H1 (cell line): ENCODE results near the gene TCERG1L. TPM values are rescaled to one million over a fixed set of nuclear protein-coding genes. Genes with fewer than 3 reads are reported as not detected.

Source experiments
- CTCF ChIA-PET: fragments of 300-600 bp; sonication (Branson Sonifier 250); formaldehyde crosslinking; loops from one replicate; lab custom pipeline; 2021; ENCODE audit not compliant: partially characterized antibody; lab: Charles Lee
- POLR2A ChIA-PET: fragments of 300-600 bp; sonication (Branson Sonifier 250); formaldehyde crosslinking; loops from one replicate; lab custom pipeline; 2021; ENCODE audit warnings: inconsistent platforms; ENCODE audit not compliant: partially characterized antibody; lab: Charles Lee
- DNase-seq, 2 experiments: peaks; one replicate each; pipeline versions ENCODE4 v3.0.0 to v3.0.0-alpha.2; 2010 to 2022; ENCODE audit warnings: low spot score in 2 of 2, low read depth in 1 of 2, mixed read lengths in 1 of 2
- FAIRE-seq: peaks from 2 replicates; lab custom pipeline; 2011; peaks lifted over from hg19 to GRCh38; lab: Jason Lieb, UNC
- H2AFZ ChIP-seq: 2 replicates; pipeline ENCODE4 v1.8.1; 2012; ENCODE audit warnings: low read length, inconsistent platforms
- H2AK5ac ChIP-seq: 2 replicates; pipeline ENCODE4 v1.6.1; 2013; ENCODE audit warnings: low read depth, low read length
- H2BK120ac ChIP-seq: replicated peaks from 2 replicates; pipeline ENCODE3; 2013; ENCODE audit warnings: low read depth, low read length, inconsistent platforms
- H2BK12ac ChIP-seq: 2 replicates; pipeline ENCODE4 v1.6.1; 2013; ENCODE audit warnings: low read depth, low read length
- H2BK15ac ChIP-seq: 2 replicates; pipeline ENCODE4 v1.6.1; 2013; ENCODE audit warnings: low read length
- H2BK20ac ChIP-seq: 2 replicates; pipeline ENCODE4 v1.6.1; 2013; ENCODE audit warnings: low read length
- H2BK5ac ChIP-seq: 2 replicates; pipeline ENCODE4 v1.6.1; 2013; ENCODE audit warnings: low read depth, low read length
- H3K14ac ChIP-seq: 2 replicates; pipeline ENCODE4 v1.6.1; 2013; ENCODE audit warnings: inconsistent platforms; ENCODE audit not compliant: insufficient read length
- H3K18ac ChIP-seq: 2 replicates; pipeline ENCODE4 v1.6.1; 2013; ENCODE audit warnings: low read length; ENCODE audit errors: extremely low read depth
- H3K23ac ChIP-seq: 2 replicates; pipeline ENCODE4 v1.6.1; 2013; ENCODE audit warnings: inconsistent platforms; ENCODE audit not compliant: insufficient read length
- H3K23me2 ChIP-seq: 2 replicates; pipeline ENCODE4 v1.6.1; 2013; ENCODE audit warnings: low read depth, low read length
- H3K27ac ChIP-seq: 2 replicates; pipeline ENCODE4 v1.6.1; 2011; ENCODE audit warnings: low read depth, low read length, inconsistent platforms
- H3K27me3 ChIP-seq, 4 experiments: replicated peaks in 1 of 4; 1 replicate in 1 of 4; 2 replicates in 3 of 4; pipeline versions ENCODE4 v1.6.1 to v1.8.1; 2011 to 2013; ENCODE audit warnings: low read length in 3 of 4, mild to moderate bottlenecking in 3 of 4, inconsistent platforms in 2 of 4, mixed read lengths in 2 of 4, moderate library complexity in 1 of 4; ENCODE audit not compliant: control insufficient read depth in 3 of 4, insufficient read depth in 3 of 4; ENCODE audit errors: extremely low read depth in 1 of 4
- H3K36me3 ChIP-seq, 4 experiments: 2 replicates each; pipeline versions ENCODE4 v1.6.1 to v1.8.1; 2011 to 2013; ENCODE audit warnings: mild to moderate bottlenecking in 4 of 4, low read length in 3 of 4, moderate library complexity in 2 of 4, control low read depth in 1 of 4, inconsistent platforms in 1 of 4; ENCODE audit not compliant: insufficient read depth in 4 of 4, control insufficient read depth in 2 of 4
- H3K4ac ChIP-seq: replicated peaks from 2 replicates; pipeline ENCODE3; 2013; ENCODE audit warnings: low read length, low read depth, mixed read lengths, inconsistent platforms; ENCODE audit not compliant: insufficient read length
- H3K4me1 ChIP-seq, 4 experiments: replicated peaks in 1 of 4; 1 replicate in 1 of 4; 2 replicates in 3 of 4; pipeline versions ENCODE4 v1.6.1 to v1.8.1; 2011 to 2013; ENCODE audit warnings: low read length in 3 of 4, inconsistent platforms in 2 of 4, mixed read lengths in 1 of 4; ENCODE audit not compliant: insufficient read depth in 4 of 4, control insufficient read depth in 3 of 4
- H3K4me2 ChIP-seq, 2 experiments: 2 replicates each; pipeline versions ENCODE4 v1.6.1 to v1.8.1; 2011 to 2013; ENCODE audit warnings: low read depth in 2 of 2, low read length in 2 of 2, control low read depth in 1 of 2, inconsistent platforms in 1 of 2, mild to moderate bottlenecking in 1 of 2; ENCODE audit not compliant: insufficient read depth in 1 of 2
- H3K4me3 ChIP-seq, 4 experiments: fragments of 200-600, 300-600 bp in 1 of 4; sonication (generic), shearing (Covaris generic), sonication (Bioruptor Twin) in 1 of 4; 2 replicates each; pipeline versions ENCODE4 v1.5.1 to v1.8.1; 2011 to 2016; ENCODE audit warnings: low read length in 4 of 4, low read depth in 3 of 4, control low read depth in 2 of 4, inconsistent platforms in 2 of 4, mild to moderate bottlenecking in 2 of 4, mixed read lengths in 1 of 4, moderate library complexity in 1 of 4; ENCODE audit not compliant: insufficient read depth in 2 of 4; ENCODE audit errors: extremely low read depth in 1 of 4
- H3K56ac ChIP-seq: replicated peaks from 2 replicates; pipeline ENCODE3; 2013; ENCODE audit warnings: low read depth, mild to moderate bottlenecking, mixed read lengths, low read length, inconsistent platforms; ENCODE audit not compliant: insufficient read length
- H3K79me1 ChIP-seq: 2 replicates; pipeline ENCODE4 v1.6.1; 2013; ENCODE audit warnings: low read depth, low read length, control low read depth
- H3K79me2 ChIP-seq, 2 experiments: 2 replicates each; pipeline versions ENCODE4 v1.6.1 to v1.8.1; 2012 to 2013; ENCODE audit warnings: low read length in 2 of 2, mild to moderate bottlenecking in 2 of 2, inconsistent platforms in 1 of 2; ENCODE audit not compliant: insufficient read depth in 2 of 2, control insufficient read depth in 1 of 2
- H3K9ac ChIP-seq, 4 experiments: replicated peaks in 1 of 4; 1 replicate in 1 of 4; 2 replicates in 3 of 4; pipeline versions ENCODE4 v1.6.1 to v1.8.1; 2011 to 2013; ENCODE audit warnings: low read depth in 3 of 4, low read length in 3 of 4, control low read depth in 2 of 4, mild to moderate bottlenecking in 2 of 4, moderate library complexity in 2 of 4, inconsistent platforms in 1 of 4; ENCODE audit errors: extremely low read depth in 1 of 4
- H3K9me3 ChIP-seq, 2 experiments: 2 replicates each; pipeline versions ENCODE4 v1.6.1 to v1.8.1; 2012 to 2013; ENCODE audit warnings: mild to moderate bottlenecking in 2 of 2, moderate library complexity in 2 of 2, control low read depth in 1 of 2, inconsistent platforms in 1 of 2, low read depth in 1 of 2, low read length in 1 of 2, mixed read lengths in 1 of 2; ENCODE audit not compliant: insufficient read depth in 2 of 2
- H4K20me1 ChIP-seq, 2 experiments: replicated peaks in 1 of 2; 2 replicates each; pipeline versions ENCODE3 to v1.8.1; 2011 to 2013; ENCODE audit warnings: inconsistent platforms in 2 of 2, low read length in 2 of 2, mild to moderate bottlenecking in 1 of 2; ENCODE audit not compliant: insufficient read depth in 2 of 2, control insufficient read depth in 1 of 2
- H4K5ac ChIP-seq: 2 replicates; pipeline ENCODE4 v1.6.1; 2013; ENCODE audit warnings: low read length, low read depth, mixed read lengths, inconsistent platforms; ENCODE audit not compliant: insufficient read length
- H4K8ac ChIP-seq: 2 replicates; pipeline ENCODE4 v1.8.0; 2013; ENCODE audit warnings: mild to moderate bottlenecking, moderate library complexity, low read length, inconsistent platforms; ENCODE audit not compliant: insufficient read depth; ENCODE audit errors: extremely low read depth
- H4K91ac ChIP-seq: replicated peaks from 2 replicates; pipeline ENCODE3; 2013; ENCODE audit warnings: low read length, mixed read lengths, inconsistent platforms; ENCODE audit not compliant: insufficient read length
- WGBS, 2 experiments: shearing (Covaris generic) in 1 of 2; methylation state at CpG; one replicate each; pipeline versions ENCODE4 v1.1.6 to v1.1.7; 2013 to 2015; ENCODE audit warnings: low lambda C conversion rate in 2 of 2, mixed read lengths in 2 of 2, inconsistent platforms in 1 of 2, low coverage in 1 of 2, missing lambda C conversion rate in 1 of 2; ENCODE audit not compliant: insufficient replicate concordance in 2 of 2, insufficient coverage in 1 of 2, insufficient read length in 1 of 2; ENCODE audit errors: extremely low coverage in 1 of 2, missing lambda C conversion rate in 1 of 2; 5-methylcytosine and 5-hydroxymethylcytosine counted together
- polyA plus RNA-seq, 7 experiments: library from polyadenylated mRNA; depleted of rRNA in 3 of 7; stranded (reverse) in 5 of 7; unstranded in 2 of 7; fragments of >200 nt in 5 of 7; fragments of 200-250 nt in 2 of 7; gene quantifications; 1 replicate in 5 of 7; 2 replicates in 1 of 7; 4 replicates in 1 of 7; pipeline versions ENCODE4 v1.2.1 to v1.2.3, GENCODE V29; 2011 to 2013; ENCODE audit warnings: missing spikeins in 2 of 7, mixed read lengths in 2 of 7
- total RNA-seq: library from RNA; stranded (reverse); fragmentation: NEBNext Ultra II Directional; extraction: Animal tissue kit (Norgen Biotek cat#: 25700); gene quantifications from 2 replicates; pipeline ENCODE4 v1.2.1, GENCODE V29; 2021

Gene TCERG1L
- total and polyA plus RNA-seq, 2 of the 8 experiments (the other 6 are each of a cell fraction or from before 2014, with no cell fraction given) = 3.9 to 6.9 TPM

- FAIRE-seq (no peak), DNase-seq (no peak)
- H3K14ac ChIP-seq = no peak overlapping the region
- no peaks in the 10 kb centered on the region for H3K79me2 ChIP-seq
- H2BK5ac ChIP-seq = no peak overlapping the region
- no peak overlapping the region for H3K27ac ChIP-seq
- H3K4me3 ChIP-seq = no peak overlapping the region
- H4K20me1 ChIP-seq = no peaks in the 10 kb centered on the region
- H2BK20ac ChIP-seq = no peak overlapping the region
- H4K8ac ChIP-seq = no peak overlapping the region; the same call in 1 of the 2 replicates
- no peak overlapping the region for H4K91ac ChIP-seq
- H4K5ac ChIP-seq = no peak overlapping the region
- H3K18ac ChIP-seq = no peak overlapping the region
- ChIA-PET POLR2A (no interaction called here), CTCF (no interaction called here)
- H3K79me1 ChIP-seq = no peaks in the 10 kb centered on the region
- no peak overlapping the region for H2AK5ac ChIP-seq
- H3K9ac ChIP-seq = no peak overlapping the region
- H3K4ac ChIP-seq = no peak overlapping the region
- H2BK12ac ChIP-seq = no peak overlapping the region
- no peak overlapping the region for H2AFZ ChIP-seq
- no peaks in the 10 kb centered on the region for H3K36me3 ChIP-seq
- H3K9me3 ChIP-seq = no peaks in the 10 kb centered on the region
- H3K27me3 ChIP-seq = no peaks in the 10 kb centered on the region; a peak in 1 of 7 replicates
- H2BK120ac ChIP-seq = no peak overlapping the region
- no peak overlapping the region for H3K4me2 ChIP-seq
- H3K4me1 ChIP-seq = peaks cover 0 to 9% (median 4%) of the 10 kb centered on the region in 4 experiments; a peak in 5 of 7 replicates
- H2BK15ac ChIP-seq = no peak overlapping the region
- H3K56ac ChIP-seq = no peak overlapping the region
- H3K23me2 ChIP-seq = no peaks in the 10 kb centered on the region
- WGBS, 2 experiments = 93% methylated on average over 7 of the region's 7 CpGs; no CpG with 5 or more reads in 1 of the 2 experiments
- no peak overlapping the region for H3K23ac ChIP-seq
Observed at GRCh38 chr10:131352765-131353290, 41.3 kb upstream of the TCERG1L start.
